ENCODE measurements around the gene CNST. TPM values are rescaled to one million over a fixed set of nuclear protein-coding genes. Genes with fewer than 3 reads are reported as not detected.

CNST gene
- polyA plus RNA-seq, 1 donor (not counting 4 experiments of a cell fraction or from before 2014, with no cell fraction given) = 9.8 TPM

GRCh38 chr1:246549665-246550064 is 16.6 kb upstream of the CNST start:
- no peak overlapping the region for H3K4me3 ChIP-seq (ENCODE audit: control insufficient read depth in 2 of 3, extremely low read depth in 1 of 3, insufficient read depth in 2 of 3, low read depth in 1 of 3, low read length in 3 of 3)
- no peak for FAIRE-seq
- dilution Hi-C loops (cut with MboI; ENCODE audit: extremely low pct_ligation_motif_present, low sequenced_read_pairs) = no loop called here

DNA sequence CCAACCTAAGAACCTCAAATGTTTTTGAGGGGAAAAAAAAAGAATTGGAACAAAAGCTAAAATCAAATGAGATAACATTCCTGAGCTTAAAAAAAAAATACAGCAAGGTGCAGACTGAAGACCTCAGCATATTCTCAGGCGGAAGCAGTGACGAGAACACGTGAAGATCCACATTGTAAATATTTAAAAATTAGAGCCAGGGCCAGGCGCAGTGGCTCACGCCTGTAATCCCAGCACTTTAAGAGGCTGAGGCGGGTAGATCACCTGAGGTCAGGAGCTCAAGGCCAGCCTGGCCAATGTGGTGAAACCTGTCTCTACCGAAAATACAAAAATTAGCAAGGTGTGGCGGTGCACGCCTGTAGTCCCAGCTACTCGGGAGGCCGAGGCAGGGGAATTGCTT is 15.9 kb upstream of the CNST start:
- Histone ChIP-seq H3K36me3 (ENCODE audit: control insufficient read depth in 2 of 2, extremely low read depth in 1 of 2, insufficient read depth in 2 of 2, low read length in 2 of 2) (peaks cover 5 to 9% of the 10 kb centered on the region in 2 experiments), H3K9me3 (ENCODE audit: control insufficient read depth, low read depth, low read length) (no peaks in the 10 kb centered on the region), H3K4me3 (ENCODE audit: control insufficient read depth in 2 of 3, extremely low read depth in 1 of 3, insufficient read depth in 2 of 3, low read depth in 1 of 3, low read length in 3 of 3) (no peak overlapping the region), H3K79me2 (ENCODE audit: control insufficient read depth, insufficient read depth, low read length) (peaks cover 8% of the 10 kb centered on the region), H3K9me1 (ENCODE audit: control insufficient read depth, extremely low read depth, insufficient read depth, low read length) (no peaks in the 10 kb centered on the region), H3K4me2 (ENCODE audit: control insufficient read depth, extremely low read depth, insufficient read depth, low read depth, low read length) (no peak overlapping the region), H3K9ac (ENCODE audit: control insufficient read depth, extremely low read depth, insufficient read depth, low read length) (no peak overlapping the region), H4K20me1 (ENCODE audit: control insufficient read depth, extremely low read depth, insufficient read depth, low read length) (no peaks in the 10 kb centered on the region), H3K27me3 (ENCODE audit: control insufficient read depth, extremely low read depth, insufficient read depth, low read length) (no peaks in the 10 kb centered on the region), H3K4me1 (ENCODE audit: control insufficient read depth, extremely low read depth, insufficient read depth, low read length) (no peaks in the 10 kb centered on the region), H2AFZ (ENCODE audit: control insufficient read depth, low read length) (no peak overlapping the region), H3K27ac (ENCODE audit: control insufficient read depth, insufficient read depth, low read length) (no peak overlapping the region)
- FAIRE-seq (no peak), DNase-seq (ENCODE audit: low read depth, low spot score) (no peak)
- TF ChIP-seq, protein P1, sequence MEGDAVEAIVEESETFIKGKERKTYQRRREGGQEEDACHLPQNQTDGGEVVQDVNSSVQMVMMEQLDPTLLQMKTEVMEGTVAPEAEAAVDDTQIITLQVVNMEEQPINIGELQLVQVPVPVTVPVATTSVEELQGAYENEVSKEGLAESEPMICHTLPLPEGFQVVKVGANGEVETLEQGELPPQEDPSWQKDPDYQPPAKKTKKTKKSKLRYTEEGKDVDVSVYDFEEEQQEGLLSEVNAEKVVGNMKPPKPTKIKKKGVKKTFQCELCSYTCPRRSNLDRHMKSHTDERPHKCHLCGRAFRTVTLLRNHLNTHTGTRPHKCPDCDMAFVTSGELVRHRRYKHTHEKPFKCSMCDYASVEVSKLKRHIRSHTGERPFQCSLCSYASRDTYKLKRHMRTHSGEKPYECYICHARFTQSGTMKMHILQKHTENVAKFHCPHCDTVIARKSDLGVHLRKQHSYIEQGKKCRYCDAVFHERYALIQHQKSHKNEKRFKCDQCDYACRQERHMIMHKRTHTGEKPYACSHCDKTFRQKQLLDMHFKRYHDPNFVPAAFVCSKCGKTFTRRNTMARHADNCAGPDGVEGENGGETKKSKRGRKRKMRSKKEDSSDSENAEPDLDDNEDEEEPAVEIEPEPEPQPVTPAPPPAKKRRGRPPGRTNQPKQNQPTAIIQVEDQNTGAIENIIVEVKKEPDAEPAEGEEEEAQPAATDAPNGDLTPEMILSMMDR (optimal IDR thresholded peaks at IDR 0.05 in 1 of 3, IDR thresholded peaks at IDR 0.05 in 1 of 3, conservative IDR thresholded peaks at IDR 0.05 in 1 of 3; ENCODE audit: extremely low read depth in 1 of 3, insufficient read depth in 2 of 3, low read length in 3 of 3) = no peak
- dilution Hi-C loops (cut with MboI; ENCODE audit: extremely low pct_ligation_motif_present, low sequenced_read_pairs) = no loop called here

More at GRCh38 chr1:246549665-246550064, 16.6 kb upstream of the CNST start:
- H4K20me1 ChIP-seq (ENCODE audit: control insufficient read depth, extremely low read depth, insufficient read depth, low read length) = no peaks in the 10 kb centered on the region
- H3K79me2 ChIP-seq (ENCODE audit: control insufficient read depth, insufficient read depth, low read length) = peaks cover 8% of the 10 kb centered on the region
- H3K36me3 ChIP-seq (ENCODE audit: control insufficient read depth in 2 of 2, extremely low read depth in 1 of 2, insufficient read depth in 2 of 2, low read length in 2 of 2) = peaks cover 6 to 9% of the 10 kb centered on the region in 2 experiments
- DNase-seq (ENCODE audit: low read depth, low spot score) = no peak
- H2AFZ ChIP-seq (ENCODE audit: control insufficient read depth, low read length) = no peak overlapping the region
- H3K9me3 ChIP-seq (ENCODE audit: control insufficient read depth, low read depth, low read length) = no peaks in the 10 kb centered on the region
- H3K27ac ChIP-seq (ENCODE audit: control insufficient read depth, insufficient read depth, low read length) = no peak overlapping the region
- no peaks in the 10 kb centered on the region for H3K9me1 ChIP-seq (ENCODE audit: control insufficient read depth, extremely low read depth, insufficient read depth, low read length)
- H3K9ac ChIP-seq (ENCODE audit: control insufficient read depth, extremely low read depth, insufficient read depth, low read length) = no peak overlapping the region
- TF ChIP-seq, protein P1 (optimal IDR thresholded peaks at IDR 0.05 in 1 of 3, IDR thresholded peaks at IDR 0.05 in 1 of 3, conservative IDR thresholded peaks at IDR 0.05 in 1 of 3; ENCODE audit: extremely low read depth in 1 of 3, insufficient read depth in 2 of 3, low read length in 3 of 3) = no peak
- no peak for TF ChIP-seq EZH2 (IDR thresholded peaks at IDR 0.05; ENCODE audit: low read length)
- no peak overlapping the region for H3K4me2 ChIP-seq (ENCODE audit: control insufficient read depth, extremely low read depth, insufficient read depth, low read depth, low read length)
- H3K27me3 ChIP-seq (ENCODE audit: control insufficient read depth, extremely low read depth, insufficient read depth, low read length) = no peaks in the 10 kb centered on the region
- no peaks in the 10 kb centered on the region for H3K4me1 ChIP-seq (ENCODE audit: control insufficient read depth, extremely low read depth, insufficient read depth, low read length)
